ENCODE measurements around the gene FUT2.
"Not testable (repeated sequence)": the region's sequence is repeated elsewhere in the genome, so short reads cannot be mapped to it uniquely, and the experiment has no call there.

The FUT2 gene

GRCh38 chr19:48685583-48685982 lies 10.2 kb upstream of the FUT2 start:
- Histone ChIP-seq H3K79me1 (ENCODE audit: low read depth, low read length) (no peaks in the 10 kb centered on the region), H3K36me3 (replicated peaks in 1 of 2; ENCODE audit: control insufficient read depth in 2 of 2, insufficient read depth in 2 of 2, low read length in 2 of 2) (no peaks in the 10 kb centered on the region), H3K9ac (ENCODE audit: low read depth, low read length, poor library complexity) (no peak overlapping the region), H2BK5ac (ENCODE audit: low read length) (no peak overlapping the region), H3K18ac (ENCODE audit: low read length) (no peak overlapping the region), H2AFZ (ENCODE audit: low read length) (no peak overlapping the region), H2BK12ac (ENCODE audit: low read length) (no peak overlapping the region), H4K8ac (ENCODE audit: low read depth, low read length) (no peak overlapping the region), H3K23ac (ENCODE audit: low read depth, low read length, poor library complexity) (no peak overlapping the region), H2BK120ac (ENCODE audit: low read depth, low read length) (no peak overlapping the region), H3K27ac (replicated peaks; ENCODE audit: low read length) (no peak overlapping the region), H3K9me3 (replicated peaks in 1 of 2; ENCODE audit: control insufficient read depth in 2 of 2, insufficient read depth in 1 of 2, low read depth in 1 of 2, low read length in 2 of 2) (peaks cover 0 to 3% of the 10 kb centered on the region in 2 donors), H3K4me3 (ENCODE audit: low read length in 2 of 2) (no peak overlapping the region), H2AK5ac (ENCODE audit: low read depth, low read length) (no peak overlapping the region), H3K4me1 (ENCODE audit: control insufficient read depth in 2 of 2, insufficient read depth in 1 of 2, low read depth in 1 of 2, low read length in 2 of 2) (peaks cover 0 to 2% of the 10 kb centered on the region in 2 donors), H3K4ac (ENCODE audit: low read length) (no peak overlapping the region), H2BK15ac (ENCODE audit: low read length) (no peak overlapping the region), H3K14ac (ENCODE audit: low read length) (no peak overlapping the region), H4K91ac (ENCODE audit: low read depth, low read length, poor library complexity) (no peak overlapping the region), H3K27me3 (ENCODE audit: control insufficient read depth in 3 of 3, insufficient read depth in 3 of 3, low read depth in 1 of 3, low read length in 3 of 3) (no peaks in the 10 kb centered on the region), H3K4me2 (ENCODE audit: insufficient read depth, low read length, poor library complexity, severe bottlenecking) (no peak overlapping the region)
- DNase-seq (ENCODE audit: low spot score) = no peak
- no CpG with 5 or more reads among the region's 9 CpGs for WGBS, 2 donors (ENCODE audit: extremely low coverage in 2 of 2, insufficient read length in 2 of 2, insufficient replicate concordance in 1 of 2)

- no peak for DNase-seq (ENCODE audit: low spot score)
- Histone ChIP-seq H4K91ac (ENCODE audit: low read depth, low read length, poor library complexity) (no peak overlapping the region), H3K79me1 (ENCODE audit: low read depth, low read length) (no peaks in the 10 kb centered on the region), H3K14ac (ENCODE audit: low read length) (no peak overlapping the region), H3K27me3 (ENCODE audit: control insufficient read depth in 3 of 3, insufficient read depth in 3 of 3, low read depth in 1 of 3, low read length in 3 of 3) (no peaks in the 10 kb centered on the region), H3K9ac (ENCODE audit: low read depth, low read length, poor library complexity) (no peak overlapping the region), H2BK15ac (ENCODE audit: low read length) (no peak overlapping the region), H2BK120ac (ENCODE audit: low read depth, low read length) (no peak overlapping the region), H2AK5ac (ENCODE audit: low read depth, low read length) (no peak overlapping the region), H3K27ac (replicated peaks; ENCODE audit: low read length) (no peak overlapping the region), H3K4ac (ENCODE audit: low read length) (no peak overlapping the region), H3K9me3 (replicated peaks in 1 of 2; ENCODE audit: control insufficient read depth in 2 of 2, insufficient read depth in 1 of 2, low read depth in 1 of 2, low read length in 2 of 2) (peaks cover 0 to 3% of the 10 kb centered on the region in 2 donors), H3K36me3 (replicated peaks in 1 of 2; ENCODE audit: control insufficient read depth in 2 of 2, insufficient read depth in 2 of 2, low read length in 2 of 2) (no peaks in the 10 kb centered on the region), H3K4me3 (ENCODE audit: low read length in 2 of 2) (no peak overlapping the region), H3K4me2 (ENCODE audit: insufficient read depth, low read length, poor library complexity, severe bottlenecking) (no peak overlapping the region), H3K23ac (ENCODE audit: low read depth, low read length, poor library complexity) (no peak overlapping the region), H2BK12ac (ENCODE audit: low read length) (no peak overlapping the region), H3K4me1 (ENCODE audit: control insufficient read depth in 2 of 2, insufficient read depth in 1 of 2, low read depth in 1 of 2, low read length in 2 of 2) (peaks cover 0 to 2% of the 10 kb centered on the region in 2 donors), H2BK5ac (ENCODE audit: low read length) (no peak overlapping the region), H4K8ac (ENCODE audit: low read depth, low read length) (no peak overlapping the region), H3K18ac (ENCODE audit: low read length) (no peak overlapping the region), H2AFZ (ENCODE audit: low read length) (no peak overlapping the region)
- no CpG with 5 or more reads among the region's 3 CpGs for WGBS, 2 donors (ENCODE audit: extremely low coverage in 2 of 2, insufficient read length in 2 of 2, insufficient replicate concordance in 1 of 2)
These were observed 9.7 kb upstream of the FUT2 start for GRCh38 chr19:48686088-48686487.

GRCh38 chr19:48686637-48687036 lies 9.1 kb upstream of the FUT2 start:
- H3K79me1 ChIP-seq (ENCODE audit: low read depth, low read length); DNase-seq (ENCODE audit: low spot score); H3K4me2 ChIP-seq (ENCODE audit: insufficient read depth, low read length, poor library complexity, severe bottlenecking); H3K4me1 ChIP-seq (ENCODE audit: control insufficient read depth in 2 of 2, insufficient read depth in 1 of 2, low read depth in 1 of 2, low read length in 2 of 2); H3K27ac ChIP-seq (replicated peaks; ENCODE audit: low read length); H2BK120ac ChIP-seq (ENCODE audit: low read depth, low read length); H3K23ac ChIP-seq (ENCODE audit: low read depth, low read length, poor library complexity); H2AFZ ChIP-seq (ENCODE audit: low read length); H4K91ac ChIP-seq (ENCODE audit: low read depth, low read length, poor library complexity); H2BK5ac ChIP-seq (ENCODE audit: low read length); H3K18ac ChIP-seq (ENCODE audit: low read length); H2BK15ac ChIP-seq (ENCODE audit: low read length); H3K9ac ChIP-seq (ENCODE audit: low read depth, low read length, poor library complexity); H2BK12ac ChIP-seq (ENCODE audit: low read length); H3K4ac ChIP-seq (ENCODE audit: low read length); H4K8ac ChIP-seq (ENCODE audit: low read depth, low read length); H2AK5ac ChIP-seq (ENCODE audit: low read depth, low read length); H3K9me3 ChIP-seq (replicated peaks in 1 of 2; ENCODE audit: control insufficient read depth in 2 of 2, insufficient read depth in 1 of 2, low read depth in 1 of 2, low read length in 2 of 2); H3K14ac ChIP-seq (ENCODE audit: low read length); H3K4me3 ChIP-seq (ENCODE audit: low read length in 2 of 2); H3K27me3 ChIP-seq (ENCODE audit: control insufficient read depth in 3 of 3, insufficient read depth in 3 of 3, low read depth in 1 of 3, low read length in 3 of 3); H3K36me3 ChIP-seq (replicated peaks in 1 of 2; ENCODE audit: control insufficient read depth in 2 of 2, insufficient read depth in 2 of 2, low read length in 2 of 2): not testable (repeated sequence)
- no CpG with 5 or more reads among the region's 7 CpGs for WGBS, 2 donors (ENCODE audit: extremely low coverage in 2 of 2, insufficient read length in 2 of 2, insufficient replicate concordance in 1 of 2)

- no peak overlapping the region for H2BK120ac ChIP-seq (ENCODE audit: low read depth, low read length)
- no peak overlapping the region for H3K4me2 ChIP-seq (ENCODE audit: insufficient read depth, low read length, poor library complexity, severe bottlenecking)
- no peak overlapping the region for H2BK5ac ChIP-seq (ENCODE audit: low read length)
- no peak overlapping the region for H3K4ac ChIP-seq (ENCODE audit: low read length)
- no peak overlapping the region for H2BK15ac ChIP-seq (ENCODE audit: low read length)
- no CpG with 5 or more reads among the region's 3 CpGs for WGBS, 2 donors (ENCODE audit: extremely low coverage in 2 of 2, insufficient read length in 2 of 2, insufficient replicate concordance in 1 of 2)
- no peak overlapping the region for H4K8ac ChIP-seq (ENCODE audit: low read depth, low read length)
- H3K23ac ChIP-seq (ENCODE audit: low read depth, low read length, poor library complexity) = no peak overlapping the region
- H3K18ac ChIP-seq (ENCODE audit: low read length) = no peak overlapping the region
- H2BK12ac ChIP-seq (ENCODE audit: low read length) = no peak overlapping the region
- no peak overlapping the region for H4K91ac ChIP-seq (ENCODE audit: low read depth, low read length, poor library complexity)
- H3K79me1 ChIP-seq (ENCODE audit: low read depth, low read length) = no peaks in the 10 kb centered on the region
- no peak overlapping the region for H2AFZ ChIP-seq (ENCODE audit: low read length)
- no peak overlapping the region for H3K14ac ChIP-seq (ENCODE audit: low read length)
- H3K4me1 ChIP-seq (ENCODE audit: control insufficient read depth in 2 of 2, insufficient read depth in 1 of 2, low read depth in 1 of 2, low read length in 2 of 2) = peaks cover 0 to 2% of the 10 kb centered on the region in 2 donors
- no peak overlapping the region for H3K4me3 ChIP-seq (ENCODE audit: low read length in 2 of 2)
- H3K9ac ChIP-seq (ENCODE audit: low read depth, low read length, poor library complexity) = no peak overlapping the region
- no peak for DNase-seq (ENCODE audit: low spot score)
- H3K36me3 ChIP-seq (replicated peaks in 1 of 2; ENCODE audit: control insufficient read depth in 2 of 2, insufficient read depth in 2 of 2, low read length in 2 of 2) = no peaks in the 10 kb centered on the region
- H3K9me3 ChIP-seq (replicated peaks in 1 of 2; ENCODE audit: control insufficient read depth in 2 of 2, insufficient read depth in 1 of 2, low read depth in 1 of 2, low read length in 2 of 2) = peaks cover 0 to 3% of the 10 kb centered on the region in 2 donors
- H3K27ac ChIP-seq (replicated peaks; ENCODE audit: low read length) = no peak overlapping the region
- no peak overlapping the region for H2AK5ac ChIP-seq (ENCODE audit: low read depth, low read length)
- H3K27me3 ChIP-seq (ENCODE audit: control insufficient read depth in 3 of 3, insufficient read depth in 3 of 3, low read depth in 1 of 3, low read length in 3 of 3) = no peaks in the 10 kb centered on the region
These were observed 8.0 kb upstream of the FUT2 start for GRCh38 chr19:48687776-48688175.

Data from neuronal stem cell (in vitro differentiated cells).